ENCODE measurements around the gene TMEM87B.

TMEM87B gene

GRCh38 chr2:112140205-112140802 is 85.2 kb downstream of the TMEM87B start:
- no peak overlapping the region for H3K4me3 ChIP-seq (ENCODE audit: low read depth, low read length)
- TF ChIP-seq, protein P1, sequence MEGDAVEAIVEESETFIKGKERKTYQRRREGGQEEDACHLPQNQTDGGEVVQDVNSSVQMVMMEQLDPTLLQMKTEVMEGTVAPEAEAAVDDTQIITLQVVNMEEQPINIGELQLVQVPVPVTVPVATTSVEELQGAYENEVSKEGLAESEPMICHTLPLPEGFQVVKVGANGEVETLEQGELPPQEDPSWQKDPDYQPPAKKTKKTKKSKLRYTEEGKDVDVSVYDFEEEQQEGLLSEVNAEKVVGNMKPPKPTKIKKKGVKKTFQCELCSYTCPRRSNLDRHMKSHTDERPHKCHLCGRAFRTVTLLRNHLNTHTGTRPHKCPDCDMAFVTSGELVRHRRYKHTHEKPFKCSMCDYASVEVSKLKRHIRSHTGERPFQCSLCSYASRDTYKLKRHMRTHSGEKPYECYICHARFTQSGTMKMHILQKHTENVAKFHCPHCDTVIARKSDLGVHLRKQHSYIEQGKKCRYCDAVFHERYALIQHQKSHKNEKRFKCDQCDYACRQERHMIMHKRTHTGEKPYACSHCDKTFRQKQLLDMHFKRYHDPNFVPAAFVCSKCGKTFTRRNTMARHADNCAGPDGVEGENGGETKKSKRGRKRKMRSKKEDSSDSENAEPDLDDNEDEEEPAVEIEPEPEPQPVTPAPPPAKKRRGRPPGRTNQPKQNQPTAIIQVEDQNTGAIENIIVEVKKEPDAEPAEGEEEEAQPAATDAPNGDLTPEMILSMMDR (IDR thresholded peaks at IDR 0.05; ENCODE audit: low read depth, low read length): no peak

GRCh38 chr2:112140899-112141625 is 86.0 kb downstream of the TMEM87B start:
- no peak overlapping the region for H3K4me3 ChIP-seq (ENCODE audit: low read depth, low read length)
- TF ChIP-seq, protein P1 (IDR thresholded peaks at IDR 0.05; ENCODE audit: low read depth, low read length): no peak

DNA sequence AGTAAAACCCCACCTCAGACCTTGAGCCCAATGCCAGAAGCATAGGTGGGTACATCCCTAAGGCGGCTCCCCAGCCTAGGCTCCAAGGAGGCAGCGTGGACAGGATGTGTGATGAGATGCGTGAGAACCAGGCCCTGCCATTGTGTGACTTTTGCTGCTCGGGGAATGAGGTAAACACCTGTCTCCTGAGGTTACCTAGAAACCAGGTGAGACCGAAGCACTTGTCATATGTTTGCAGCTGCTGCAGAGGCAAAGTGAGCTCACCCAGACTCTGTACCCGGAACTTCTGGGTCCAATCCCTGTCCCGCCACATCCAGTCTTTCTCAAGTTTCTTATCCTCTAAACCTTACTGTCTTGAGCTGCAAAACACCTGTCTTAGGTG is 86.5 kb downstream of the TMEM87B start:
- TF ChIP-seq, protein P1 (IDR thresholded peaks at IDR 0.05; ENCODE audit: low read depth, low read length): no peak
- no peak overlapping the region for H3K4me3 ChIP-seq (ENCODE audit: low read depth, low read length)

- TF ChIP-seq, protein P1 (IDR thresholded peaks at IDR 0.05; ENCODE audit: low read depth, low read length): no peak
- H3K4me3 ChIP-seq (ENCODE audit: low read depth, low read length): no peak overlapping the region
Observed at GRCh38 chr2:112142525-112143078, 87.5 kb downstream of the TMEM87B start.

GRCh38 chr2:112143150-112143549 is 88.1 kb downstream of the TMEM87B start:
- no peak overlapping the region for H3K4me3 ChIP-seq (ENCODE audit: low read depth, low read length)
- TF ChIP-seq, protein P1 (IDR thresholded peaks at IDR 0.05; ENCODE audit: low read depth, low read length): no peak

DNA sequence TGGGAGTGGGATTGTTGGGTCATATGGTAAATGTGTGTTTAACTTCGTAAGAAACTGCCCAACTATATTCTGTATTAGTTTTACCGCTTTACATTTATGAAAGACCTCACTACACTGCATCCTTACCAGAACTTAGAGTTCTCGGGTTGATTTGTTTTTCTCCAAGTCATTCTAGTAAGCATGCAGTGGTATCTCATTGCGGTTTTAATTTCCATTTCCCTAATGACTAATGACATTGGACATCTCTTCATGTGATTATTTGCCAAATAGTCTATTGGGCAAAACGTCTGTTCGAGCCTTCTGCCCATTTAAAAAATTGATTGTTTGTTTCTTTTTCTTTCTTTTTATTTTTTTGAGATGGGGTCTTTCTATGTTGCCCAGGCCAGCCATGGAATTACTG is 89.9 kb downstream of the TMEM87B start:
- TF ChIP-seq, protein P1 (IDR thresholded peaks at IDR 0.05; ENCODE audit: low read depth, low read length): no peak
- H3K4me3 ChIP-seq (ENCODE audit: low read depth, low read length): no peak overlapping the region
